HG02571 (cell line): ENCODE results near the gene NEK7.
"Not testable (repeated sequence)": the region's sequence is repeated elsewhere in the genome, so short reads cannot be mapped to it uniquely, and the experiment has no call there.

Experiments used
- ATAC-seq: cut with Tn5 transposase; IDR thresholded peaks from one replicate; pipeline ENCODE4 v1.9.1; 2021; ENCODE audit warnings: mild to moderate bottlenecking, moderate library complexity; ENCODE audit not compliant: unreplicated experiment

Gene NEK7

DNA sequence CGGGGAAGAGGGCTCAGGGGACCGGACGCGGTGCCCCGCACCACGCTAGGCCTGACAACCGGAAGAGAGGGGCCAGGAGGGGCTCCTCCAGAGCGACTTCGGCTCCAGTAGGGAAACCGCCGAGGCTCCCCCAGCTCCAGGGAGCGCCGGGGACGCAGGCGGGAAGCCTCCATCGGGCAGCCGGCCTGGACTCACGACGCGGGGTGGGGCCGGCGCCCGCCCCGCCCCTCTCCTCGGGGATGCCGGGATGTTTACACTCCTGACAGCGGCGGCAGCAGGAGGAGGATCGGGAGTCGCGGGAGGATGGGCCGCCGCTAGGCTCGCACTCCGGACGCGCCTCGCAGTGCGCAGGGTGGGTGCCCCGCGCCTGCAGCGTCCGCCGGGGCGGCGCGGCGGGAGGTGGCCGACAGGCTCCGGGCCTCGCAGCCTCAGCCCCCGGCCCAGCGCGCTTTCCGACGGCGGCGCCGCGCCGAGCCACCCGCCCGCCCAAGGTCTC lies at the start of gene NEK7:
Gene NEK7, plus strand, starts transcription at position 254 of the 496 bp plus-strand sequence. CDS start 75,583 bp downstream, outside the sequence.
- peak; percentile 48 for ATAC-seq

GRCh38 chr1:198107091-198107501 lies 49.7 kb upstream of the NEK7 start:
- no peak for ATAC-seq

DNA sequence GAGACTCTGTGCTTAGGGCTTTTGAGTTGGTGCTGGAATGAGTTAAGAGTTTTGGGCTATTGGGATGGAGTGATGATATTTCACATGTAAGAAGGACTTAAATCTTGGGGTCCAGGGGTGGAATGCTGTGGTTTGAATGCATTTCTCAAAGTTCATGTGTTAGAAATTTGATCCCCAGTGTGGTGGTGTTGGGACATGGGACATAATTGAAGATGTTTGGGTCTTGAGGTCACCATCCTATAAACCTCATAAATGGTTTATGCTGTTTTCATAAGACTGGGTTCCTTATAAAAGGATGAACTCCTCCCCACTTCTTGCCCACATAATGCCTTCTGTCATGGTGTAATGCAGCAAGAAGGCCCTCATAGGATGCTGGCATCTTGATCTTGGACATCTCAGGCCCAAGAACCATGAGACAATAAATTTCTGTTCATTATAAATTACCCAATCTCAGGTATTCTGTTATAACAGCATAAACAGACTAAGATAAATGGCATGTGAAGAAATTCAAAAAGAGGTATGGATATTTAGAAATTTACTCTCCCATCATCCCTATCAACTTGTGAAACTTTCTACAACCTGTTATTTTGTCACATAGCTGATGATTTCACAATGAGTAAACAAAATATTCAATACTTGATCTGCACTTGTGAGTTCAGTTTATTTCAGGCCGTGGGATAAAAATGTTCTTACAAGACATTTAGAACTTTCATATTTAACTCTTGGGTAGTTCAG lies 48.0 kb upstream of the NEK7 start:
- ATAC-seq, result no peak

DNA sequence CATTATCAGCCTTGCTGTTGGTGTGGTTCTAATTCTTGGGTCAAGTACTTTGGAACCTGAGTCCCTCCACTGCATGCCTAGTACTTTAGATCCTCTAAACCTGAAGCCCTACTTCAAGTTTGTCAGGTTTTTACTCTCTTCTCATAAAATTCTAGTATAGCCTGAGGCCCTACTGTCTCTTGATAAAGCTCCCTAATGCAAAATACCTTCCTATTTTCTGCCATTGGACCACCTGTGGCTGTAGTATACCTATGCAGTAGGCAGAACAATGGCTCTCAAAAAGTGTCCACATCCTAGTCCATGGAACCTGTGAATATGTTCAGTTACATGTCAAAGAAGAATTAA lies 47.5 kb upstream of the NEK7 start:
- no peak for ATAC-seq

DNA sequence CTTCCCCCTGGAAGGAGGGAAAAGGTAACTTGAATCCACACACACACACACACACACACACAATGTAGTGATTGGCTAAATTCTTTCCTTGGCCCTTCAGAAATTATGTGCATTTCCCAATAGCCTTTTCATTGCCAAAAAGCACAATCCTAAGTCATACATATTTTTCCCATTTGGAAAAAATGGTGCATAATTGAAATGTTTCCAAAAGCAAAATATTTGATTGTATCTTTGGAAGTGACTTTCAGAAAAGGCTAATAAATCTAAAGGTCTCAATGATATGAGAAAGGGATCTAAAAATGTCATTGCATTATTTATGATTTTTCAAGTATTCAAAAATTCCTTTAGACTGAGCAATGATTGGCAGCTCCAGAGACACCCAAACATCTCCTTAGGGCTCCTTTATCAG lies 43.5 kb upstream of the NEK7 start:
- no peak for ATAC-seq

GRCh38 chr1:198116069-198116468 lies 40.7 kb upstream of the NEK7 start:
- ATAC-seq, result no peak

DNA sequence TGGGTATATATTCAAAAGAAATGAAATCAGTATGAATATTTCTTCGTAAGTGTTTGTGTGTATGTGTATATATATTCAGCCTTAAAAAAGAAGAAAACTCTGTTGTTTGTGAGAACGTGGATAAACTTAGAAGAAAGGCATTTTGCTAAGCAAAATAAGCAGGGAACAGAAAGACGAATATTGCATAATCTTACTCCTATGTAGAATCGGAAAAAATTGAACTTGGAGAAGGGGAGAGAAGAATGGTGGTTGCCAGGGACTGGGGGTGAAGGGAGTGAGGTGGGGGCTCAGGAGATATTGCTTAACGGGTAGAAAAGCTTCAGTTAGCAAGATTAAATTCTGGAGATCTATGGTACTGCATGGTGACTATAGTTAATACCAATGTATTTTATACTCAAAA lies 40.3 kb upstream of the NEK7 start:
- no peak for ATAC-seq

- ATAC-seq, result no peak
Measured at GRCh38 chr1:198117267-198117666, 39.5 kb upstream of the NEK7 start.

DNA sequence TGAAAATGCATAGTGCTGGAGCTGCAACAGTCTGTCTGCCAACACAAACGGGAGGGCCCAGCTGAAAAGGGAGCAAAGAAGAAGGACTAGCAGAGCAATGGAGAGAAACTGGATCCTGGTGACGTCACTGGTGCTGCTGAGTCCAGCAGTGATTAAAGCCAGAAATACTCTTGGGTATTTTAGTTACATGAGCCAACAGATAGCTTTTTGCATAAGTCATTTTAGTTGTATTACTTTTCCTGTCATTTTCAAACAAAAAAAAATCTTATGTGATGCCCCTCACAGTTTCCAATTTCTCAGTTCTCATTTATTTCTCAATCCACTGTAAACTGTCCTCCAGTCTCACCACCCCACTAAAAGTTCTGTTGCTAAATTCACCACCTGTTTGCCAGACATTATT lies 38.7 kb upstream of the NEK7 start:
- ATAC-seq, result no peak

- no peak for ATAC-seq
Measured at GRCh38 chr1:198119906-198120305, 36.9 kb upstream of the NEK7 start.

- no peak for ATAC-seq
Measured at GRCh38 chr1:198121056-198121826, 35.6 kb upstream of the NEK7 start.

- ATAC-seq, result no peak
Measured at GRCh38 chr1:198122693-198123092, 34.1 kb upstream of the NEK7 start.

DNA sequence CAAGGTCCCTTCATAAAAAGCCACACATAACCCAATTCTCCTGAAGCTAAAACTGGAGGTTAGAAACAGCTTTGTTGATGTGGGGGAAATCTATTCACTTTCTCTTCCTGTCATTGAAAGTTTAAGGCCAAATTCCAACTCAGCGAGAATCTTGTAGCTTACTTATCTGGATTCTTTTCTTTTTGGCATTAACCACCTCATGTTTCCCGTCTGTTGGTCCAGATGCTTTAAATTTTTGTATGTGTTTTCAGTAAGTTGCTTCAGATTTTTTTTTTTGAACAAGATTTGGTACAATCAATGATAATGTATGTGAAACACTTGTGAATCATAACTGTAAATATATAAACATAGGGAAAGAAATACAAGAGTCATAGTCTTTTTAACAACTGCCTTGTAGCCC lies 33.7 kb upstream of the NEK7 start:
- no peak for ATAC-seq

DNA sequence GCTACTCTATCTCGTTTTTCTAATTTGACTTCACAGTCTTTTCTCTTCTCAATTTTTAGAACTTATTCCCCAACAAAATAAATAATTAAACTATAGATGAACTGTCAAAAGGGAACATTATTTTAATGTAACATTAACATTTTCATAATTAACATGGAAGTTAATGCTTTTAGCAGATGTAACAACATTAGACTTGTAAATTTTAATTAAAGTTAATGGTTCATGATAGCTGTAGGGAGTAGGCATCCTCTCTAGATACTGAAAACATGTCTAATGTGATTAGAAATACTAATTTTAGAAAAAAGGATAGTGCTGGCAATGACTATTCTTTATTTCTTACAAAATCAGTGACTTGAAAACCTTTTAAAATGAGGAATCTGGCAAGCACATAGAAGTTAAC lies 32.1 kb upstream of the NEK7 start:
- no peak for ATAC-seq

GRCh38 chr1:198125995-198126735 lies 30.6 kb upstream of the NEK7 start:
- no peak for ATAC-seq

GRCh38 chr1:198128533-198128932 lies 28.3 kb upstream of the NEK7 start:
- no peak for ATAC-seq

- ATAC-seq, result not testable (repeated sequence)
Measured at GRCh38 chr1:198130053-198130452, 26.7 kb upstream of the NEK7 start.

GRCh38 chr1:198132060-198132781 lies 24.6 kb upstream of the NEK7 start:
- ATAC-seq, result peak; percentile 71

GRCh38 chr1:198134252-198134651 lies 22.5 kb upstream of the NEK7 start:
- no peak for ATAC-seq

DNA sequence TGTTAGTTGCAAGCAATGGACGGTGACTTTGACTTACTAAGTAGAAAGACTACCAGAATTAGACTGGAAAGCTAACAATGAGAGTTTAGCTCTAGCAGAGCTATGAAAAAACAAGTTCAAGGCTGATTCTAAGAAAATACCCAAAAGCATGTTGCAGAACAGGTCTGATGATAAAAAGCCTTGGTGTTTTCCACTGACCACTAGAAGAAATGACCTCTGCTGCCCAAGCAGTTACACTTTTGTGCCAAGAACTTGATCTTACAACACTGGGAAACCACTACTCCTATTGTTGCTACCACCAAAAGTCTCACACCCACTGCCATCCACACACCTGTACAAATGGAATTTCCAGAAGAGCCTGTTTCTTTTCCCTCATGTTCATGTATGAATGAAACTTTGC lies 21.4 kb upstream of the NEK7 start:
- no peak for ATAC-seq
